Measurements from ENCODE around the gene LONP2. TPM values are rescaled to one million over a fixed set of nuclear protein-coding genes. Genes with fewer than 3 reads are reported as not detected.
"Not testable (repeated sequence)": the region's sequence is repeated elsewhere in the genome, so short reads cannot be mapped to it uniquely, and the experiment has no call there.

LONP2 gene
- total RNA-seq, 3 donors from 2014 or later (not counting 1 experiment from before 2014, with no cell fraction given): 48.6 to 87.8 (median 61.7) TPM

DNA sequence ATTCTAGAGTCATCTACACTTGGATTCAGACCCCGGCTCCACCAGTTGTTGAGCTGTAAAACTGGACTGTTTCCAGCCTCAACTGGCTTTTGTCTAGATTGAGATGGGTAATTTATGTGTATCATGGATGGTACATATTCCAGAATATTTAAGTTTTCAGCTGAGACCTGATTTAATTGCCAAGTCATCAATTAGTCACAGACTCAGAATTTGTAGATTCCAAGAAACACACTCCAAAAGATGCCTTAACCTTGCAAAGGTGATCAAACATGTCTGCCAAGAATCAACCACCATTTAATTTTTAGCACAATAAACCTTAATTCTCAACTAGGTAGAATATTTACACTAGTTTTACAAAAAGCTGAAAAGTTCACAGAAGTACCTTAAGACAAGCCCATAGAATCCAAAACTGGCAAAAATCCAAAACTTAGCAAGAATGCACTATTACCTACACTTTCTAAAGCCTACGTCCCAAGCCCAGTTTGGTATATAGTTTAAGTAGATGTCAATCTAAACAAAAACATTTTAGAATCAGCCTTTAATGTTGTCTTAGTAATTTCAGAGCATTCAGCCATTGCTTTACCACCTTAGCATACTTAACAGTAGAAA, 123.4 kb downstream of the LONP2 start:
- no peaks in the 10 kb centered on the region for H3K9me3 ChIP-seq (ENCODE audit: control insufficient read depth, insufficient read depth, low read length)
- Mint-ChIP-seq H3K27me3 (ENCODE audit: low read depth in 2 of 2) (no peaks in the 10 kb centered on the region), H3K4me3 (peak overlapping the region; percentile 97), H3K36me3 (no peaks in the 10 kb centered on the region), H3K4me1 (peaks cover 36% of the 10 kb centered on the region in 2 donors), H3K9me3 (no peaks in the 10 kb centered on the region), H3K27ac (peak overlapping the region; percentile 73 to 90)
- intact Hi-C loops (cut with micrococcal nuclease): no loop called here
- no peaks in the 10 kb centered on the region for H3K36me3 ChIP-seq (ENCODE audit: control insufficient read depth, insufficient read depth, low read length)
- no peak overlapping the region for H3K4me3 ChIP-seq (ENCODE audit: low read length)
- WGBS (ENCODE audit: insufficient coverage): 94% methylated on average over 1 of the region's 2 CpGs
- H3K27me3 ChIP-seq (ENCODE audit: control insufficient read depth, insufficient read depth, low read length): no peaks in the 10 kb centered on the region
- no peak for DNase-seq
- H3K27ac ChIP-seq (ENCODE audit: low read length): no peak overlapping the region
- peaks cover 14% of the 10 kb centered on the region for H3K4me1 ChIP-seq (ENCODE audit: control insufficient read depth, insufficient read depth, low read length)
- ATAC-seq: no peak
- TF ChIP-seq, protein P1, sequence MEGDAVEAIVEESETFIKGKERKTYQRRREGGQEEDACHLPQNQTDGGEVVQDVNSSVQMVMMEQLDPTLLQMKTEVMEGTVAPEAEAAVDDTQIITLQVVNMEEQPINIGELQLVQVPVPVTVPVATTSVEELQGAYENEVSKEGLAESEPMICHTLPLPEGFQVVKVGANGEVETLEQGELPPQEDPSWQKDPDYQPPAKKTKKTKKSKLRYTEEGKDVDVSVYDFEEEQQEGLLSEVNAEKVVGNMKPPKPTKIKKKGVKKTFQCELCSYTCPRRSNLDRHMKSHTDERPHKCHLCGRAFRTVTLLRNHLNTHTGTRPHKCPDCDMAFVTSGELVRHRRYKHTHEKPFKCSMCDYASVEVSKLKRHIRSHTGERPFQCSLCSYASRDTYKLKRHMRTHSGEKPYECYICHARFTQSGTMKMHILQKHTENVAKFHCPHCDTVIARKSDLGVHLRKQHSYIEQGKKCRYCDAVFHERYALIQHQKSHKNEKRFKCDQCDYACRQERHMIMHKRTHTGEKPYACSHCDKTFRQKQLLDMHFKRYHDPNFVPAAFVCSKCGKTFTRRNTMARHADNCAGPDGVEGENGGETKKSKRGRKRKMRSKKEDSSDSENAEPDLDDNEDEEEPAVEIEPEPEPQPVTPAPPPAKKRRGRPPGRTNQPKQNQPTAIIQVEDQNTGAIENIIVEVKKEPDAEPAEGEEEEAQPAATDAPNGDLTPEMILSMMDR (IDR thresholded peaks at IDR 0.05): no peak

DNA sequence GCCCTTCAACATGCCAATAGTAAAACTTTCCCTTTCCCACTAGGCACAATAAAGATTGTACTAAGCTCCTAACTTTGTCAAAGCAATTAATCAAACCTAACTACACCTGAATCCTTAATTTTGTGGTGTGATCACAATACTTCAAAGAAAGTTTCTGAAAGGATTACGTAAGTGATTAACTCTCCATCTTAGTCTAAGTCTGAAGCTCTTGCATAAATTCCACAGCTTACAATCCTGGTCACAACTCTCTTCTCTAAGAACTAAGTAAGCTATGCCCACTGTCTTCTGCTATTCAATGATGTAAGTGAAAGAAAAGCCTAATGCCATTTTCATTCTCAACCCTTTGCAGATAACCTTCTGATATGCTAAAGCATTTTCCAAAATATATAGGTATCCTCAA, 125.7 kb downstream of the LONP2 start:
- Histone ChIP-seq H3K27me3 (ENCODE audit: control insufficient read depth, insufficient read depth, low read length) (no peaks in the 10 kb centered on the region), H3K4me1 (ENCODE audit: control insufficient read depth, insufficient read depth, low read length) (peaks cover 14% of the 10 kb centered on the region), H3K36me3 (ENCODE audit: control insufficient read depth, insufficient read depth, low read length) (no peaks in the 10 kb centered on the region), H3K9me3 (ENCODE audit: control insufficient read depth, insufficient read depth, low read length) (no peaks in the 10 kb centered on the region), H3K4me3 (ENCODE audit: low read length) (no peak overlapping the region), H3K27ac (ENCODE audit: low read length) (no peak overlapping the region)
- Mint-ChIP-seq H3K27ac (no peak overlapping the region), H3K36me3 (no peaks in the 10 kb centered on the region), H3K4me1 (peaks cover 33 to 36% of the 10 kb centered on the region in 2 donors), H3K4me3 (no peak overlapping the region), H3K27me3 (ENCODE audit: low read depth in 2 of 2) (no peaks in the 10 kb centered on the region), H3K9me3 (no peaks in the 10 kb centered on the region)
- DNase-seq (no peak), ATAC-seq (no peak)
- TF ChIP-seq, protein P1 (IDR thresholded peaks at IDR 0.05): no peak
- intact Hi-C loops (cut with micrococcal nuclease): no loop called here
- 60% methylated on average over 1 of the region's 1 CpG for WGBS (ENCODE audit: insufficient coverage)

DNA sequence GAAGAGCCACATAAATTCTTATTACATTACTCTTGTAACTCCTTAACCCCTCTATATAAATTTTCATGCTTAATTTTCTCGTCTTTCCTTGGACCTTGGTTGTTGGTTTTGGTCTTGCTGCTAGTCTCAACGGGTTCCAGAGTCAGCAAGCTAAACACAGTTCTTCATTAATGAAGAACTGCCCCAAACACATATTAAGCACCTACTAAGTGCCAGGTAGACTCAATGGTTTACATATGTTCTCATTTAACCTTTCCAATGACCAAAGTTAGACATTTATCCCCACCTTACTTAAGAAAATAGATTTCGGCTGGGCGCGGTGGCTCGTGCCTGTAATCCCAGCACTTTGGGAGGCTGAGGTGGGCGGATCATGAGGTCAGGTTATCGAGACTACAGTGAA, 126.1 kb downstream of the LONP2 start:
- H3K4me3 ChIP-seq (ENCODE audit: low read length): no peak overlapping the region
- no peak for ATAC-seq
- intact Hi-C loops (cut with micrococcal nuclease): no loop called here
- Mint-ChIP-seq H3K4me1 (peaks cover 28 to 34% of the 10 kb centered on the region in 2 donors), H3K4me3 (no peak overlapping the region), H3K27me3 (ENCODE audit: low read depth in 2 of 2) (no peaks in the 10 kb centered on the region), H3K9me3 (no peaks in the 10 kb centered on the region), H3K27ac (no peak overlapping the region), H3K36me3 (no peaks in the 10 kb centered on the region)
- TF ChIP-seq, protein P1 (IDR thresholded peaks at IDR 0.05): no peak
- peaks cover 13% of the 10 kb centered on the region for H3K4me1 ChIP-seq (ENCODE audit: control insufficient read depth, insufficient read depth, low read length)
- no peaks in the 10 kb centered on the region for H3K36me3 ChIP-seq (ENCODE audit: control insufficient read depth, insufficient read depth, low read length)
- H3K9me3 ChIP-seq (ENCODE audit: control insufficient read depth, insufficient read depth, low read length): no peaks in the 10 kb centered on the region
- H3K27me3 ChIP-seq (ENCODE audit: control insufficient read depth, insufficient read depth, low read length): no peaks in the 10 kb centered on the region
- WGBS (ENCODE audit: insufficient coverage): 93% methylated on average over 8 of the region's 8 CpGs
- no peak overlapping the region for H3K27ac ChIP-seq (ENCODE audit: low read length)
- DNase-seq: no peak

DNA sequence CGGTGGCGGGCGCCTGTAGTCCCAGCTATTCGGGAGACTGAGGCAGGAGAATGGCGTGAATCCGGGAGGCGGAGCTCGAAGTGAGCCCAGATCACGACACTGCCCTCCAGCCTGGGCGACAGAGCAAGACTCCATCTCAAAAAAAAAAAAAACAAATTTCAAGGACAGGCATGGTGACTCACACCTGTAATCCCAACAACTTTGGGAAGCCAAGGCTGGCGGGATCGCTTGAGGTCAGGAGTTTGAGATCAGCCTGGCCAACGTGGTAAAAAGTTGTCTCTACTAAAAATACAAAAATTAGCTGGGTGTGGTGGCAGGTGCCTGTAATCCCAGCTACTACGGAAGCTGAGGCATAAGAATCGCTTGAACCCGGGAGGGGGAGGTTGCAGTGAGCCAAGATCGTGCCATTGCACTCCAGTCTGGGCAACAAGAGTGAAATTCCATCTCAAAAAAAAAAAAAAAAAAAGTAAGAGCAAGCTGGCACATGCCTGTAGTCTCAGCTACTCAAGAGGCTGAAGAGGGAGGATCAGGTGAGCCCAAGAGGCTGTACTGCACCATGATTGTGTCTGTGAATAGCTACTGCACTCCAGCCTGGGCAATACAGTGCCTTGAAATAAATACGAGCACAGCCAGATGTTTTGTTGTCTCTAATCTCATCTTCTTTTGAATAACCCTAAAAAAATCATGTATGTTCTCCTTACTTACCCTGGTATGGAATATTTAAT, 126.7 kb downstream of the LONP2 start:
- H3K27ac Mint-ChIP-seq; ATAC-seq; intact Hi-C loops (cut with micrococcal nuclease); H3K27me3 Mint-ChIP-seq (ENCODE audit: low read depth in 2 of 2); H3K36me3 Mint-ChIP-seq; H3K4me1 ChIP-seq (ENCODE audit: control insufficient read depth, insufficient read depth, low read length); DNase-seq; H3K36me3 ChIP-seq (ENCODE audit: control insufficient read depth, insufficient read depth, low read length); H3K27me3 ChIP-seq (ENCODE audit: control insufficient read depth, insufficient read depth, low read length); H3K27ac ChIP-seq (ENCODE audit: low read length); H3K4me3 Mint-ChIP-seq; H3K4me3 ChIP-seq (ENCODE audit: low read length); H3K9me3 Mint-ChIP-seq; H3K9me3 ChIP-seq (ENCODE audit: control insufficient read depth, insufficient read depth, low read length): not testable (repeated sequence)
- peaks cover 23 to 29% of the 10 kb centered on the region in 2 donors for H3K4me1 Mint-ChIP-seq
- 93% methylated on average over 18 of the region's 18 CpGs for WGBS (ENCODE audit: insufficient coverage)
